GM19438 (cell line): ENCODE measurements around the gene TMEM178B.

Source experiments
- ATAC-seq: cut with Tn5 transposase; IDR thresholded peaks from one replicate; pipeline ENCODE4 v1.9.1; 2021; ENCODE audit warnings: low read depth; ENCODE audit not compliant: unreplicated experiment

Gene TMEM178B

GRCh38 chr7:141344153-141344935 is 270.5 kb downstream of the TMEM178B start:
- ATAC-seq = no peak

DNA sequence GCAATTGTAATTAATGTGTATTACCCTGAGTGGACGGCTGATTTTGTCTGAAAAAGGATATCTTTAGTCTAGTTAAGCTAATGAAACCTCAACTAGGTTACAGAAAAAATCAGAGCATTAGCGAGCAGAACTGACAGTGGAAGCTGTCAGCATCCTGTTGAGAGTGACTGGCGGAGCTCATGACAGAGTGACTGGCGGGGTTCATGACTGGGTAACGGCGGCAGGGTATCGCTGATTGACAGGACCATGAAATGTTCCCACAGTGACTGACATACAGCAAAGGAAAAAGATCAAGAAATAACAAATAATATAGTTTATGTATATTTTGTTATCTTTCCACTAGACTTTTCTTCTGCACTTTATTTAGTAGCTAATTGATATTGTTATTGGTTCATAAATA is 274.9 kb downstream of the TMEM178B start:
- no peak for ATAC-seq

- ATAC-seq = no peak
Measured at GRCh38 chr7:141349338-141349737, 275.5 kb downstream of the TMEM178B start.

DNA sequence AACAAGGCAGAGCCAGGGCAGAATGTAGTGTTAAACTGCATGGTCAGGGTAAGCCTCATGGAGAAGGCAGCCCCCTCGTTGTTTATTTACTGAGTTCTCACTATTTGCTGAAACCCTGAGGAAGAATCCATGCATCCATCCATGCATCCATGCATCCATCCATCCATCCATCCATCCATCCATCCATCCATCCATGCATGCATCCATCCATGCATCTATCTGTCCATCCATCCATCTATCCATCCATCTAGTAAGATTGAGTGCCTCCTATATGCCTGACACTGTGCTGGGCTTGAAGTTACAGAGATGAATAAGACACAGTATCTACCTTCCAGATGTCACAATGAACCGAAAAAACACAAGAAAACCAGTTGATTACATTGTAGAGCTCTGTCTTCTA is 275.9 kb downstream of the TMEM178B start:
- ATAC-seq = no peak

DNA sequence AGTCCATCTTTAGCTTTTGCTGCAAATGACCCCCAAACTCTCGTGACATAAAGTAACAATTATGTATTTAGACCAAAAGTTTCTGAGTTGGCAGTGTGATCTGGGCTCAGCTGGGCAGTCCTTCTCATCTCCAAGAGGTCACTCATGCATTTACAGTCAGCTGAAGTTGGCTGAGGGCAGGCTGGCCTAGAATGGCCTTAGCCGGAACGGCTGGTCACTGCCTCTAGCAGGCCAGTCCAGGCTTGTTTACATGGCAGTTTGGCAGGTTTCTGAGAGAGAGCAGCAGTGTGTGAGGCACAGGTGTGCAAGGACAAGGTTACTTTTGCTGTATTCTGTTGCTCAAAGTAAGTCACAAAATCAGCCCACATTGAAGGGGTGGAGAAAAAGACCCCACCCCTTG is 277.3 kb downstream of the TMEM178B start:
- no peak for ATAC-seq

DNA sequence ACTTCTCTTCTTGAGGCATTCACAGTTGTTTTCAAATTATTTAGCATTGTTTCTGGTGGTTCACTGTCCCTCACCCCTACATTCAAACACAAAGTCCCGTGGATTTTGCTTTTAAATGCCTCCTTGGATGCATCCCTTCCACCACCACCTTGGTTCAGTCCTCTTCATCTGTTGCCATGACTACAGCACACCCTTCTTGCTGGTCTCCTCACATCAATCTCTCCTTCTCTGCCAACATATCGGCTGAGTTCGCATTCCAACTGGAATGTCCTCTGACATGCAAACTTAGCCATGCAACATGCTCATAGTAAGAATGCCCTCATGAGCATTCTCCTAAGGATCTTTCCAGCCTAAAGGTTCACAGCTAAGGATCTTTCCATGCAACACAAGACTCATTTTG is 279.1 kb downstream of the TMEM178B start:
- no peak for ATAC-seq

GRCh38 chr7:141354251-141354650 is 280.4 kb downstream of the TMEM178B start:
- ATAC-seq = no peak

- no peak for ATAC-seq
Measured at GRCh38 chr7:141355032-141355431, 281.2 kb downstream of the TMEM178B start.

- no peak for ATAC-seq
Measured at GRCh38 chr7:141356161-141356560, 282.3 kb downstream of the TMEM178B start.

GRCh38 chr7:141358386-141358785 is 284.5 kb downstream of the TMEM178B start:
- ATAC-seq = no peak

- ATAC-seq = no peak
Measured at GRCh38 chr7:141359262-141359661, 285.4 kb downstream of the TMEM178B start.

GRCh38 chr7:141359740-141360415 is 286.0 kb downstream of the TMEM178B start:
- ATAC-seq = no peak

DNA sequence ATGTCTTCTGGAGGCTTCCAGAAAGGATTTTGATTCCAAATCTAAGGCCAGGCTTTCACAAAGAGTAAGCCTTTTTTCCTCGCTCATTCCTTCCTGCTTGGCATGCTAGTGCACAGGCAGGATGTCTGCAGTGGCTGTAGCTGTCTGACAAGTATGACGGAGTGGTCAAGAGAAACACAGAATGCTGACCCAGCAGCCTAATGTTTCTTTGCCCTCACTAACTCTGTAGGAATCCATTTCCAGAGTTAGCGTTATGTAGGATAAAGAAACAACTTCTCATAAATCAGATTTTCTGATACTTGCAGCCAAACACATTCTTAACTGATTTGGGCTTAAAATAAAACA is 286.5 kb downstream of the TMEM178B start:
- no peak for ATAC-seq

DNA sequence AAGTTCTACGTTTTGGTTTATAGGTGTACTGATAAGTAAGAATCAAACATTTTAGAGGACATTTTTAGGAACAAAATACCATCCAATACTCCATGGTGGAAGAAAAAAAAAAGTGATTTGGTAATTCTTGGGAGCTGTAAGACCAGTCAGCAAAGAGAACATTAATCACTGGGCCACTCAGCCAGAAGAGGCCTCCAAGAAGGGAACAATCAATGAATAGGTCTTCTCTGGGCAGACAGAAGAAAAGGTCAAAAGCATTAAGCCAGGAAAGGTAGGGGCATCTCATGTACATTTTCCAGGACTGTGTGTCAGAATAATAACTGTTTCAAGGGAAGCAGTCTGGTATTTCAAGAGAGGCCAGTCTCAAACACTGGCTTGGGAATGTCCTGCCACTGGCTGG is 286.9 kb downstream of the TMEM178B start:
- no peak for ATAC-seq

GRCh38 chr7:141361479-141361878 is 287.6 kb downstream of the TMEM178B start:
- no peak for ATAC-seq

DNA sequence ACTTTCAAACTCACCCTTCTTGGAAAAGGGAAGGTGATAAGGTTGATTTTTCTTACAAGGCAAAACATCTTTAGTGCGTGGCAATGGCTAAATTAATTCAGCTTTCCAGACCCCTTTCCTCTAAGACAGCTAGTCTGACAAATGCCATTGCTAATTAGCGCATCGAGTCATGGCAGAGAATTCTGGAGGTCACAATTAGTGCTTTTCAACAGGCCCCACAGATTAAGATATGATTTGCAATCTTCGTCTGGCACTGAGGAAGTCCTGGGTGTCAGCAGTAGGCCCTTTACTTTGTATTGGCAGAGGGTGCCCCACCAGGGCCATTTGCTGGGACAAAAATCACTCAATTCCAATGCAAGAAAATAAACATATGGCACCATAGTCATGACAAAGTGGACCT is 288.1 kb downstream of the TMEM178B start:
- ATAC-seq = no peak

DNA sequence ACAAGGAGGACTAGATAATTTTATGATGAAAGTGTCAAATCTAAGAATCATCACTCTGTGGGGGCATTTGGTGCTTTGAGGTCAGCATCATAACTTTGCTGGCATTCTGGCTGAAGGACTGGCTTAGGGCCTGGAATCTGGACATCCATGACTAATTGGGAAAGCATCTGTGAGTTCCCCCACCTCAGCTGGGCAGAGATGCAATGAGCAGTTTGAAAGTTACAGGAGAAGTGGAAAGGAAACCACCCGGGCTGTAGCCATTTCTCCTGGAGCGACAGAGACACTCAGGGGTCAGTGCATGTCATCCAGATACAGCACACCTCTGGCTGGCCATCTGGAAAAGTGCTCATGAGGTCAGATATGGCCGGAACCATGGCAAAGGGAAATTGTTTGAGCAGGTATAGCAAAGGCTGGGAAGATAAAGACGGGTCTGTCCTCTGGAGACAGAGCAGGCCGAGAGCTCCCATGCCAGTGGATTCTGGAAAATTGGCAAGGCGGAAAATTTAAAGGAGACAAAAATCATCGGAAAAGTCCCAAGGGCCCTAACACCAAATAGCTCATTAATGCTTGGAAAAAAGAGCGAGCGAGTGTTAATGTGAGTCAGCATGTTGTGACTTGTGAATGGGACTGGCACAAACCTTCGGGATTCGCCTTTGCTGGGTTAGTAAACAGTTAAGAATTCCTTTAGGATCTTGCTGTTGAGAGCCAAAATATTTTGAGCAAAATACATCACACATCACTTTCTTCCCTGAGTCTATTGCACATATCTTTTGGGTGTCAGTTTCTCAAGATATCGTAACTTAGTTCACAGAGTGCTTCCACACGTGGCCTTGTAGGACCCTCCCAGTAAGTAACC is 288.9 kb downstream of the TMEM178B start:
- no peak for ATAC-seq

DNA sequence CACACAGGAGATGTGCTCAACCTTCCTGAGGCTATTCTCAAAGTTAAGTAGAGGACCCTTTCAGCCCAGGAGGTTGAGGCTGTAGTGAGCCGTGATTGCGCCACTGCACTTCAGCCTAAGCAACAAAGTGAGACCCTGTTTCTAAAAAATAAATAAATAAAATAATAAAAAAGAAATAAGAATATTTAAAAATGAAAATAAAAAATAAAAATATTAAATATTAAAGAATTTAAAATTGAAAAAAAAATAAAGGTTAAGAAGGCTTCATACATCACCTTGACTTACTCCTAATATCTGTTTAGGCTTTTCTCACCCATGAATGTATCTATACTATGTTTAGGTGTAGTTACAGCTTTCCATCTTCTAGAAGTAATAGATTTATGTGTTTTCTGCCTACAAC is 289.9 kb downstream of the TMEM178B start:
- ATAC-seq = no peak

- no peak for ATAC-seq
Measured at GRCh38 chr7:141366091-141366621, 292.3 kb downstream of the TMEM178B start.

DNA sequence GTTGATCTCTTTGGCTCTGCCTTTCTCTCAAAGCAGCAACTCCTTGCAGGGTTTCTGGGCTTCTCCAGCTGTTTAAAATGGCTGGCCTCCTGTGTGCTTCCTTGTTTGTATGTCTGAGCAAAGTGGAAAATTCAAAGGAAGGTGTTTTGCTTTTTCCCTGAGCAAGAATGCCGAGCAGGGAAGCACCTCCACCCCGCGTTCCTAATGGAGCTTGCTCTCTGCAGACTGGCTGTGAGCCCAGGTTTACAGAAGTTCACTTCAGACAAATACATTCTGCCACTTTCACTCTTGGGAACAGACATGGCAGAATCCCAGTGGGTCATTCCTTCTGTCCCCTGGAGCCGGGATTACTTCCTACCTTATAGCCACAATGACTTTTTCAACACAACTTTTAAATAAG is 295.6 kb downstream of the TMEM178B start:
- no peak for ATAC-seq

- no peak for ATAC-seq
Measured at GRCh38 chr7:141370178-141370577, 296.3 kb downstream of the TMEM178B start.
